GM15510 (cell line): ENCODE data around the gene OR4F6.

Experiments used
- POLR2A ChIP-seq: IDR thresholded peaks from 3 replicates; pipeline ENCODE4 v1.6.1; 2011; ENCODE audit warnings: borderline replicate concordance; ENCODE audit not compliant: insufficient read length; ENCODE audit errors: extremely low read depth

OR4F6 gene, protein sequence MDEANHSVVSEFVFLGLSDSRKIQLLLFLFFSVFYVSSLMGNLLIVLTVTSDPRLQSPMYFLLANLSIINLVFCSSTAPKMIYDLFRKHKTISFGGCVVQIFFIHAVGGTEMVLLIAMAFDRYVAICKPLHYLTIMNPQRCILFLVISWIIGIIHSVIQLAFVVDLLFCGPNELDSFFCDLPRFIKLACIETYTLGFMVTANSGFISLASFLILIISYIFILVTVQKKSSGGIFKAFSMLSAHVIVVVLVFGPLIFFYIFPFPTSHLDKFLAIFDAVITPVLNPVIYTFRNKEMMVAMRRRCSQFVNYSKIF

GRCh38 chr15:101803209-101803608, at the start of gene OR4F6:
Gene OR4F6 (plus strand): TSS chr15:101803509. CDS start chr15:101805720, 2,211 bp downstream.
- no peak for TF ChIP-seq POLR2A

- TF ChIP-seq POLR2A: no peak
These were observed 37.4 kb upstream of the OR4F6 start for GRCh38 chr15:101765772-101766456.

DNA sequence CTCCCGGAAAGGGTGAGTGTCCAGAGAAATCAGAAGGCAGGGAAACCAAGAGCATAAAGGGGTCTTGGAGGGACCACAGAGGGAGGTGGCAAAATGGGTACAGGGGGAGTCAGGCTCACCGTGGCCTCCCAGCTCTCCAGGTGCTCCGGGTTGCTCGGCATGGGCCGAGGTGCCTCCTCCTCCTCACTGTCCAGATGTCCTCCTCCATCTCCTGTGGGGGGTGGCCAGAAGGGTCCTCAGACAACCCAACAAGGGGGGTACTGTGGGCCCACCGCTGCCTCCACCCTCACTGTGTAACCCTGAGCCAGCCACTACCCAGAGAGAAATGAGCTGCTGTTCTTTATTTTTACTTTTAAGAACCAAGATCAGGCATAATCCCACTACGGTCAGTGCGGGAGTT, 30.4 kb upstream of the OR4F6 start:
- no peak for TF ChIP-seq POLR2A

- no peak for TF ChIP-seq POLR2A
These were observed 29.7 kb upstream of the OR4F6 start for GRCh38 chr15:101773496-101774100.

DNA sequence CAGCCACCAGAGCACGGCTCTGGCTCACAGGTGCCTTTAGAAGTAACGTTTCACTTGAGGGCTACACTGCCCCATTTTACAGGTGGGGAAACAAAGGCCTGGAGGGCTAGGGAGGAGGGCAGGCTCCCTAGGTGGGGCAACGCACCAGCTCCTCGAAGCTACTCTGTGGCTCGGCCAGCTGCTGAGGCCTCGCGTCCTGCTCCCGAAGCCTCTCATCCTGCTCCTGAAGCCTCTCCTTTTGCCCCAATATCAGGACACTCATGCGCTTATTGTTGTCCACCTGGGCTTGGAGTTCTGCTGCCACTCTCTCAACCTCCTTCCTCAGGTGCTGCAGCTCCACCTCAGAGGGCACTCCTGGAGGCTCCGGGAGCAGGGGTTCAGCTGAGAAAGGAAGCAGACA, 28.2 kb upstream of the OR4F6 start:
- TF ChIP-seq POLR2A: no peak

DNA sequence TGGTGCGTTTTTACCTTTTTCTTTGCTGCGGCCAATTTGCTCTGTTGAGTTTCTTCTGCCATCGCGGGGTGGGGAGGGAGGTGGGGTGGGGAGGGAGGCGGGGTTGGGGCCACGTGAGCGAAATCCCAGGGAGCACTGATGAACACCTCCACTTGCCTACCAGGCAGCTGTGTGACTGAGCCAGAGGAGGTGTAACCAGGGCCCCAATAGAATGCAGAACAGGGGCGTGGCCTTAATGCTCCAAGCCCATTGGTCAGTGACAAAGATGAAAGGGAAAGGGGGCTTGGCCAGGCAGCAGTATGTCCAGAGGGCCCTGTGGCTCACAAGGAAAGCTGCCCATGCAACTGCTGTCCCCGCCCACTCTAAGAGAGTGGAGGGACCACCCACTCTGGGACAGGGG, 21.4 kb upstream of the OR4F6 start:
- TF ChIP-seq POLR2A: no peak

- no peak for TF ChIP-seq POLR2A
These were observed 18.7 kb upstream of the OR4F6 start for GRCh38 chr15:101784644-101785043.

GRCh38 chr15:101795455-101795854, 7.9 kb upstream of the OR4F6 start:
- no peak for TF ChIP-seq POLR2A

DNA sequence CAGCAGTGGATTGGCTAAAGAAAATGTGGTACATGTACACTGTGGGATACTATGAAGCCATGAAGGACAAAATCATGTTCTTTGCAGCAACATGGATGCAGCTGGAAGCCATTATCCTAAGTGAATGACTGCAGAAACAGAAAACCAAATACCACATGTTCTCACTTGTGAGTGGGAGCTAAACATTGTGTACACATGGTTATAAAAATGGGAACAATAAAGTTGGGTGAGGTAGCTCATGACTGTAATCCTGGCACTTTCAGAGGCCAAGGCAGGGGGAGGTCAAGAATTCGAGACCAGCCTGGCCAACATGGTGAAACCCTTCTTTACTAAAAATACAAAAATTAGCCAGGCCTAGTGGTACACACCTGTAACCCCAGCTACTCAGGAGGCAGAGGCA, 3.6 kb upstream of the OR4F6 start:
- no peak for TF ChIP-seq POLR2A

- no peak for TF ChIP-seq POLR2A
These were observed 2.3 kb upstream of the OR4F6 start for GRCh38 chr15:101801048-101801447.

DNA sequence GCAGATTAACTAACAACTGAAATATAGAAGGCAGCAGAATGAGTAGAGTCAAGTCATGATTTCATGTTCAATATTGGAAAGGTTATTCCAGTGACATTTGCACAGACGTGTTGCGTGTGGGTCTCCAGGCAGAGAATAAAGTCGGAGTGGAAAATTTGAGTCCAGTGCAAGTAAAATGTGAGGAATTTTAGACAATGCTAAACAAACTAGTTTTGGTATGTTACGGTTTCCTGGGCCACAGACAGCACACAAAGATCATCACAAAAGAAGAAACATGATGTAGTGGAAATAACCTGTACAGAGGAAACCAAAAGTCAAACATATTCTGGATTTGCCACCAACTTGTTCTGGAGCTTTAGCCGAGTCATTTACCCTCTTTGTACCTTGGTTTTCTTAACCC, 367 bp downstream of the OR4F6 start:
- TF ChIP-seq POLR2A: no peak

DNA sequence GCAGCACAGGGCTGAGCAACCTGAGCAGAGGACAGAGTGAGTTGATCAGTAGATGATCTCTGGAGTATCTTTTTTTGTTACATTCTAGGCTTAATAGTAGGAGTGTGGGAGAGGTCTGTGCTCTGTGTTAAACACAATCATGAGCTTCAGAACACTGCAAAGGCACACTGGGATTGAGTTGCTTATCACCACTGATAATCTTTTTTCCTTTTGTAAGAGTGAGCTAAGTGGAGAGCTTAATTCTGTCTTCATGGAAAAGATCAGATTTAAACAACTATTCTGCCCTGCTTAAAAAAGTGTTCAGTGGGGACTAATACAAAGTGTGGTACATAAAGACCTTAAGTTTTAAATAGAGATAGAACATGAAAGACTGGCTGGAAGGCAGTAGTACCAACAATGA, 1.1 kb downstream of the OR4F6 start:
- no peak for TF ChIP-seq POLR2A

DNA sequence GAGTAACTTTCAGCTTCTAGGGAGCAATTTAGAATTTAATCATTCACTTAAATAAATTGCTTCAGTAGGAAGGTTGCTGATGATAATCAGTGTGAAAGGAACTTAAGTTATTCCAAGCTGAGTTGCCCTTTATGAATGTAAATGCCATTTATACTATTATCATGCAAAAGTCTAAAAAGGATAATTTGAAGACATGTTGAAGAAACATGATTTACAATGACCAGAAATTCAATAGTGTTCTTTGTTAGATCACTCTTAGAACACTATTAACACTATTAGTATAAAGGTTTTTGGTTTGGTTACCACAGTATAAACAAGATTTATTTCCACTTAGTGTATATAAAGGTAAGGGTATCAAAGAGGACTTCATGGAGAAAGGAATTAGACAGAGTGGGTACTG, 1.6 kb downstream of the OR4F6 start:
- TF ChIP-seq POLR2A: no peak

GRCh38 chr15:101805605-101806345, 2.5 kb downstream of the OR4F6 start:
- TF ChIP-seq POLR2A: no peak

- TF ChIP-seq POLR2A: no peak
These were observed 4.1 kb downstream of the OR4F6 start for GRCh38 chr15:101807345-101807945.
